OCI-LY3 (cell line): ENCODE measurements around the gene POLK.
A peak's percentile ranks its signal among the peaks of the same experiment; 100 is the strongest.
"Not testable (repeated sequence)": the region's sequence is repeated elsewhere in the genome, so short reads cannot be mapped to it uniquely, and the experiment has no call there.

Source experiments
- H2AFZ ChIP-seq: fragments of 200-600, 300-600 bp; shearing (Covaris generic); 2 replicates; pipeline ENCODE4 v1.6.0; 2014; ENCODE audit warnings: antibody characterized with exemption, low read depth, low read length
- H3K27ac ChIP-seq: fragments of 200-600, 300-600 bp; sonication (generic); 2 replicates; pipeline ENCODE4 v1.5.1; 2014; ENCODE audit warnings: mild to moderate bottlenecking, low read length, moderate library complexity, mixed read lengths
- H3K27me3 ChIP-seq: fragments of 200-600, 300-600 bp; sonication (generic); 2 replicates; pipeline ENCODE4 v1.6.1; 2014; ENCODE audit warnings: low read depth, low read length, mixed read lengths
- H3K36me3 ChIP-seq: fragments of 200-600, 300-600 bp; sonication (generic); replicated peaks from 2 replicates; pipeline ENCODE3; 2014; ENCODE audit warnings: low read depth, low read length, mixed read lengths
- H3K4me1 ChIP-seq: fragments of 300-600, 200-600 bp; sonication (generic); 2 replicates; pipeline ENCODE4 v1.6.1; 2014; ENCODE audit warnings: low read length, mixed read lengths
- H3K4me2 ChIP-seq: fragments of 200-600, 300-600 bp; sonication (generic); 2 replicates; pipeline ENCODE4 v1.6.1; 2014; ENCODE audit warnings: low read length, mixed read lengths
- H3K4me3 ChIP-seq: fragments of 300-600, 200-600 bp; sonication (generic); 2 replicates; pipeline ENCODE4 v1.5.1; 2014; ENCODE audit warnings: antibody characterized with exemption, mild to moderate bottlenecking, low read length, moderate library complexity
- H3K79me2 ChIP-seq: fragments of 300-600, 200-600 bp; shearing (Covaris generic); 2 replicates; pipeline ENCODE4 v1.6.1; 2014; ENCODE audit warnings: mild to moderate bottlenecking, low read length, mixed read lengths
- H3K9ac ChIP-seq: fragments of 300-600, 200-600 bp; shearing (Covaris generic); 2 replicates; pipeline ENCODE4 v1.6.0; 2014; ENCODE audit warnings: mild to moderate bottlenecking, low read length, moderate library complexity
- H3K9me3 ChIP-seq: fragments of 200-600, 300-600 bp; shearing (Covaris generic); 2 replicates; pipeline ENCODE4 v1.6.1; 2014; ENCODE audit warnings: low read length, mixed read lengths; ENCODE audit not compliant: insufficient read depth
- H4K20me1 ChIP-seq: fragments of 200-600, 300-600 bp; sonication (generic); 2 replicates; pipeline ENCODE4 v1.6.1; 2016; ENCODE audit warnings: low read length, mixed read lengths; ENCODE audit not compliant: insufficient read depth
- EZH2phosphoT487 ChIP-seq: fragments of 200-600 bp; shearing (Covaris generic); IDR thresholded peaks from 2 replicates; pipeline ENCODE4 v1.6.1; 2018; ENCODE audit warnings: antibody characterized with exemption, mixed run types, low read depth
- TF ChIP-seq, protein P1 (sequence below): fragments of 200-600, 300-600 bp; sonication (generic); IDR thresholded peaks from 2 replicates; pipeline ENCODE4 v1.5.1; 2014; ENCODE audit warnings: antibody characterized with exemption, low read length, low read depth

Gene POLK

DNA sequence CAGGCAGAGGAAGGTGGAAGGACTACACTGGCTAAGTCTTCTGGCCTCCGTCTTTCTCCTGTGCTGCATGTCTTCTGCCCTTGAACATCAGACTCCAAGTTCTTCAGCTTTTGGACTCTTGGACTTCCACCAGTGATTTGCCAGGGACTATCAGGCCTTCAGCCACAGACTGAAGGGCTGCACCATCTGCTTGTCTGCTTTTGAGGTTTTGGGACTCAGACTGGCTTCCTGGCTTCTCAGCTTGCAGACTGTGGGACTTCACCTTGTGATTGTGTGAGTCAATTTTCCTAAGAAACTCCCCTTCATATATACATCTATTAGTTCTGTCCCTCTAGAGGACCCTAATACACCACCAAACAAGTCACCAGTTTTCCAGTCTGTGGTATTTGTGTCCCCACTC, 89.9 kb downstream of the POLK start:
- no peaks in the 10 kb centered on the region for H3K27me3 ChIP-seq
- no peaks in the 10 kb centered on the region for H3K9me3 ChIP-seq
- H3K4me3 ChIP-seq = no peak overlapping the region
- peaks cover 7% of the 10 kb centered on the region for H3K36me3 ChIP-seq
- peaks cover under 1% of the 10 kb centered on the region for H3K4me1 ChIP-seq
- H3K9ac ChIP-seq = no peak overlapping the region
- H2AFZ ChIP-seq = no peak overlapping the region
- no peak for TF ChIP-seq EZH2phosphoT487
- TF ChIP-seq, protein P1, sequence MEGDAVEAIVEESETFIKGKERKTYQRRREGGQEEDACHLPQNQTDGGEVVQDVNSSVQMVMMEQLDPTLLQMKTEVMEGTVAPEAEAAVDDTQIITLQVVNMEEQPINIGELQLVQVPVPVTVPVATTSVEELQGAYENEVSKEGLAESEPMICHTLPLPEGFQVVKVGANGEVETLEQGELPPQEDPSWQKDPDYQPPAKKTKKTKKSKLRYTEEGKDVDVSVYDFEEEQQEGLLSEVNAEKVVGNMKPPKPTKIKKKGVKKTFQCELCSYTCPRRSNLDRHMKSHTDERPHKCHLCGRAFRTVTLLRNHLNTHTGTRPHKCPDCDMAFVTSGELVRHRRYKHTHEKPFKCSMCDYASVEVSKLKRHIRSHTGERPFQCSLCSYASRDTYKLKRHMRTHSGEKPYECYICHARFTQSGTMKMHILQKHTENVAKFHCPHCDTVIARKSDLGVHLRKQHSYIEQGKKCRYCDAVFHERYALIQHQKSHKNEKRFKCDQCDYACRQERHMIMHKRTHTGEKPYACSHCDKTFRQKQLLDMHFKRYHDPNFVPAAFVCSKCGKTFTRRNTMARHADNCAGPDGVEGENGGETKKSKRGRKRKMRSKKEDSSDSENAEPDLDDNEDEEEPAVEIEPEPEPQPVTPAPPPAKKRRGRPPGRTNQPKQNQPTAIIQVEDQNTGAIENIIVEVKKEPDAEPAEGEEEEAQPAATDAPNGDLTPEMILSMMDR = no peak
- no peaks in the 10 kb centered on the region for H3K79me2 ChIP-seq
- H3K27ac ChIP-seq = no peak overlapping the region
- no peak overlapping the region for H3K4me2 ChIP-seq
- no peaks in the 10 kb centered on the region for H4K20me1 ChIP-seq

DNA sequence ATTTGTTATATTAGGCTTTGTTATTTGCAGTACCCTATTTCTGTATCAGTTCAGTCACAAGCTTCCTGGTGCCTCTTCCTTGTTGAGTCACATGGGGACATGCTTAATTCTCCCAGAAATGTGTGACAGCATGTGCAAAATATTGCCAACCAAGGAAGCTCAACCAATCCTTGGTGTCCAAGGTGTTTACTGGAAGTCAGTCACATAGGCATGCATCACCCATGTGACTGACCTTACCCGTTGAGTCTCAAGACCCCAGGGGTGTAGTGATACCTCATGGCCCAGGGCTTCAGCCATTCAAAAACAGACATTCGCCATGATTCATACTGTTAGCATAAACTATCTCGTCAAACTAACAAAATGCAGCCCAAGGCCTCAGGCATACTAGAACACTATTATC, 90.3 kb downstream of the POLK start:
- Histone ChIP-seq H3K27ac (no peak overlapping the region), H3K4me1 (peaks cover 5% of the 10 kb centered on the region), H2AFZ (no peak overlapping the region), H3K27me3 (no peaks in the 10 kb centered on the region), H4K20me1 (no peaks in the 10 kb centered on the region), H3K79me2 (no peaks in the 10 kb centered on the region), H3K9me3 (no peaks in the 10 kb centered on the region), H3K9ac (no peak overlapping the region), H3K4me2 (no peak overlapping the region), H3K4me3 (no peak overlapping the region), H3K36me3 (peaks cover 3% of the 10 kb centered on the region)
- TF ChIP-seq EZH2phosphoT487 = no peak
- TF ChIP-seq, protein P1 = no peak

DNA sequence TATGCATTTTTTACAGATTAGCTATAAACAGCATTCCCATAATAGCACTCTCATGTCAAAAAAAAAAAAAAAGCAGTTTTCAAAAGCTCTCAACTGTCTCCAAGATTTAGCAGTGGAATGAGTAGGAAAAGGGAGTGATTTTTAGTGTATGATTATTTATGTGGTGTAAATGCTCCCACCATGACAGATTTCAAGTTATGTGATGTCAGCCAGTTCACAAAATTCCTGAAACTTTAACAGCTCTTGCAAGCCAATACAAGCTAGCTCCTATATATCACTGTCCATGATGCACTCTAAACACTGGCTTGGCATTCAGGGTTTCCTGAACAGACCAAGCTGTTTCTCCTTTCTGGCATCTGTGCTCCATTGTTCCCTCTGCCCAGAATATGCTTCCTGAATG, 91.7 kb downstream of the POLK start:
- H3K4me3 ChIP-seq = no peak overlapping the region
- no peaks in the 10 kb centered on the region for H3K27me3 ChIP-seq
- H3K36me3 ChIP-seq = peaks cover 3% of the 10 kb centered on the region
- TF ChIP-seq, protein P1 = no peak
- no peak for TF ChIP-seq EZH2phosphoT487
- H3K4me1 ChIP-seq = peaks cover 19% of the 10 kb centered on the region
- no peaks in the 10 kb centered on the region for H3K79me2 ChIP-seq
- H3K27ac ChIP-seq = no peak overlapping the region
- no peaks in the 10 kb centered on the region for H3K9me3 ChIP-seq
- no peaks in the 10 kb centered on the region for H4K20me1 ChIP-seq
- H3K9ac ChIP-seq = no peak overlapping the region
- no peak overlapping the region for H3K4me2 ChIP-seq
- H2AFZ ChIP-seq = no peak overlapping the region

DNA sequence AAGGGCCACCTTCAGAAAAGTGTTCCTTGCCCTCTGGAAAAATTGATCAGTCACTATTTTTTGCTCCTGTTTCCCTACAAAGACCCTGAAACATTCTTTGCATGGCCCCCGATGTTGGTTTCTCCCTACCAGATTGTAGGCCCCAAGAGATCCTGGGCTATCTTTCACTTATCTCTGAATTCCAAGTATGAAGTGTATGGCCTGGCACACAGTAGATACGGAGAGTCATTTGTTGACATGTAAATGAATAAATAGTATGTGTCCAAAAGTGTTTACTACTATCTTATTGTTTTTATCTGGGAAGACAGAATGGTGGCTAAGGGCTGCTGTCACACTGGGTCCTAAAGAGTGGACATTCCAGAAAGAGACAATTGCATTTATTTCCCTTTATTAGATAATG, 92.1 kb downstream of the POLK start:
- Histone ChIP-seq H3K9me3 (no peaks in the 10 kb centered on the region), H3K4me2 (no peak overlapping the region), H3K4me3 (no peak overlapping the region), H2AFZ (no peak overlapping the region), H4K20me1 (no peaks in the 10 kb centered on the region), H3K27ac (no peak overlapping the region), H3K4me1 (peaks cover 23% of the 10 kb centered on the region), H3K79me2 (no peaks in the 10 kb centered on the region), H3K36me3 (peaks cover 3% of the 10 kb centered on the region), H3K27me3 (no peaks in the 10 kb centered on the region), H3K9ac (no peak overlapping the region)
- TF ChIP-seq EZH2phosphoT487 = no peak
- TF ChIP-seq, protein P1 = no peak

DNA sequence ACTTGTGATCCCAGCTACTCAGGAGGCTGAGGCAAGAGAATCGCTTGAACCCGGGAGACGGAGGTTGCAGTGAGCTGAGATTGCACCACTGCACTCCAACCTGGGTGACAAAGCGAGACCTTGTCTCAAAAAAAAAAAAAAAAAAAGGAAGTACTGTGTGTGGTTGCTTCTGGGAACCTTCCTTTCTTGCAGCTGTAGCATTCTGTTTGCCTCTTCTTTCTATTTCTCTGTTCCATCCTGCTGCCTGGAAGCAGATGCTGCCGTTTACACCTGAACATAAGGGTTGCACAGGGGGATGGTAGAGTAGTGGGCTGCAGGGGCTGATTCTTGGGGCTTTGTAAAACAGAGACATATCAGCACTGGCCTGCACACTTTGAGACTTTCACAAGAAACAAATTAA, 95.7 kb downstream of the POLK start:
- H3K4me3 ChIP-seq, H3K9ac ChIP-seq, H3K36me3 ChIP-seq, H3K27ac ChIP-seq, H3K9me3 ChIP-seq, H3K79me2 ChIP-seq, H2AFZ ChIP-seq, H3K27me3 ChIP-seq, H4K20me1 ChIP-seq: not testable (repeated sequence)
- Histone ChIP-seq H3K4me2 (peak overlapping the region; percentile 41), H3K4me1 (peaks cover 36% of the 10 kb centered on the region)
